Hematopoietic multipotent progenitor cell (in vitro differentiated cells): Measurements from ENCODE around the gene PKDREJ. TPM values are rescaled to one million over a fixed set of nuclear protein-coding genes. Genes with fewer than 3 reads are reported as not detected.

Experiments used
- DNase-seq, 3 donors: peaks; one replicate each; pipeline ENCODE4 v3.0.0-alpha.2; 2011 to 2015; ENCODE audit warnings: low read depth in 2 of 3, low spot score in 2 of 3
- total RNA-seq: library from RNA; depleted of rRNA; stranded (reverse); fragments of >200 nt; gene quantifications from one replicate; pipeline ENCODE4 v1.2.3, GENCODE V29; 2012

PKDREJ gene
- total RNA-seq, 1 donor = under 0.01 TPM

GRCh38 chr22:46241396-46242007 is 21.6 kb downstream of the PKDREJ start:
- peak in 1 of 3 donors; percentile 37 for DNase-seq

- no peak for DNase-seq
Measured at GRCh38 chr22:46240907-46241306, 22.2 kb downstream of the PKDREJ start.

- DNase-seq = no peak
Measured at GRCh38 chr22:46240506-46240905, 22.6 kb downstream of the PKDREJ start.

- DNase-seq = no peak
Measured at GRCh38 chr22:46240073-46240472, 23.1 kb downstream of the PKDREJ start.

- DNase-seq = peak in 2 of 3 donors; percentile 80 to 96
Measured at GRCh38 chr22:46239261-46240048, 23.7 kb downstream of the PKDREJ start.

- DNase-seq = no peak
Measured at GRCh38 chr22:46238541-46238940, 24.6 kb downstream of the PKDREJ start.

GRCh38 chr22:46237453-46238124 is 25.6 kb downstream of the PKDREJ start:
- DNase-seq = no peak

- no peak for DNase-seq
Measured at GRCh38 chr22:46234969-46235368, 28.2 kb downstream of the PKDREJ start.

GRCh38 chr22:46233231-46233630 is 29.9 kb downstream of the PKDREJ start:
- DNase-seq = peak in 2 of 3 donors; percentile 54 to 69

- DNase-seq = no peak
Measured at GRCh38 chr22:46230262-46230901, 32.8 kb downstream of the PKDREJ start.

GRCh38 chr22:46229701-46230100 is 33.4 kb downstream of the PKDREJ start:
- DNase-seq = no peak

GRCh38 chr22:46226577-46226976 is 36.6 kb downstream of the PKDREJ start:
- DNase-seq = no peak

GRCh38 chr22:46225631-46226030 is 37.5 kb downstream of the PKDREJ start:
- no peak for DNase-seq

- DNase-seq = no peak
Measured at GRCh38 chr22:46224898-46225290, 38.2 kb downstream of the PKDREJ start.

- DNase-seq = no peak
Measured at GRCh38 chr22:46224044-46224897, 38.9 kb downstream of the PKDREJ start.

GRCh38 chr22:46220921-46221320 is 42.2 kb downstream of the PKDREJ start:
- DNase-seq = no peak

GRCh38 chr22:46219636-46220035 is 43.5 kb downstream of the PKDREJ start:
- DNase-seq = no peak

GRCh38 chr22:46214616-46215015 is 48.5 kb downstream of the PKDREJ start:
- no peak for DNase-seq

- DNase-seq = no peak
Measured at GRCh38 chr22:46214149-46214548, 49.0 kb downstream of the PKDREJ start.

GRCh38 chr22:46213052-46213451 is 50.1 kb downstream of the PKDREJ start:
- no peak for DNase-seq
